ENCODE results near the gene SMARCAL1. TPM values are rescaled to one million over a fixed set of nuclear protein-coding genes. Genes with fewer than 3 reads are reported as not detected.

Gene SMARCAL1
- total RNA-seq, 8 experiments from 2014 or later: 9.5 to 19.0 (median 14.7) TPM

DNA sequence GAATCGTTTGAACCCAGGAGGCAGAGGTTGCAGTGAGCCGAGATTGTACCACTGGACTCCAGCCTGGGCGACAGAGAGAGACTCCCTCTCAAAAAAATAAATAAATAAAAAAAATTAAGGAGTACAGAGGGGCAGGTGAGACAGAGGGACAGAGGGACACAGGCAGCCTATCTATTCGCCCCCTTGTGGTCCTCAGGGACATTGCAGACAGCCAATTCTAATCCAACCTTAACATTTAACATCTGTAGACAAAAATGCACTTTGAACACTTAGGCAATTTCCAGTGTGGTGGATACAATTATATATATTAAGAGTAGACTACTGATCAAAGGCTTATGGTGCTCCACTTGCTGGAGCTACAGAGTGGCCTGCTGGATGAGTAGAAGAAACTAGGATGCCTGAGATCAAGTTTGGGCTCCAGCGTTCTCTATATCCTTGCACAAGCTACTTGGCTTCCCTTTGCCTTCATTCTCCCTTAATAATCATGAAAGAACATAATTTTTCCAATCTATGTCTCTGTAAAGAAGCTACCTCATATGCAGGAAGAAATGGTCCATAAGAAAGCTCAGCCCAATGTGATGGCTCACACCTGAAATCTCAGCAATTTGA is 8.2 kb upstream of the SMARCAL1 start:
- no peak overlapping the region for H3K4me3 ChIP-seq
- H3K4me1 ChIP-seq (replicated peaks in 1 of 2): no peaks in the 10 kb centered on the region
- in situ Hi-C loops (cut with MboI; ENCODE audit: low pct_unique_long_range_greater_than_20kb in 2 of 9, low sequenced_read_pairs in 9 of 9, unreplicated experiment in 9 of 9): no loop called here
- H3K27ac ChIP-seq: no peak overlapping the region
- peak in 3 of 8 experiments; percentile 51 to 67 (median 58) for ATAC-seq (replicated peaks in 6 of 8)
- WGBS, 10 experiments: 44 to 100% (median 78%) methylated on average over 1 to 4 of the region's 5 CpGs; no CpG with 5 or more reads in 5 of the 10 experiments

DNA sequence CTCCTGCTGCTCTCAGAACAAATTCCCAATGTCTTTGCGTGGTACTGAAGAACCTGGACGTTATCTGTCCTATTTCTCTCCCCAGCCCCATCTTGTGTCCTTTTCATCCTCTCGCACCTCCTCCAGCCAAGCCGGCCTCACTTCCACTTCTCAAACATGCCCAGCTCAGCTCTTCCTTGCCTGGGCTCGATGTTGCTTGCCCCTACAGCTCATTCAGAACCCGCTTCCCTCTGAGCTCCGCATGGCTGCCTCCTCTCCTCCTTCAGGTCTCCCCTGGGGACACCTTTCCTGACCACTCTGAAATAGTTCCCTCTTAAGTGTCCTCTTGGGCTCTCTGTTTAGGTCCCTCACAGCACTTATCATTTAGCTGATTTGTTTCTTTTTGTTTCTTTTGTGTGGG is 6.7 kb upstream of the SMARCAL1 start:
- no peak overlapping the region for H3K27ac ChIP-seq
- no peak overlapping the region for H3K4me3 ChIP-seq
- ATAC-seq (replicated peaks in 6 of 8): no peak
- no peaks in the 10 kb centered on the region for H3K4me1 ChIP-seq (replicated peaks in 1 of 2)
- in situ Hi-C loops (cut with MboI; ENCODE audit: low pct_unique_long_range_greater_than_20kb in 2 of 9, low sequenced_read_pairs in 9 of 9, unreplicated experiment in 9 of 9): no loop called here
- 68 to 100% (median 93%) methylated on average over 1 to 7 of the region's 7 CpGs; no CpG with 5 or more reads in 1 of the 10 experiments for WGBS, 10 experiments

DNA sequence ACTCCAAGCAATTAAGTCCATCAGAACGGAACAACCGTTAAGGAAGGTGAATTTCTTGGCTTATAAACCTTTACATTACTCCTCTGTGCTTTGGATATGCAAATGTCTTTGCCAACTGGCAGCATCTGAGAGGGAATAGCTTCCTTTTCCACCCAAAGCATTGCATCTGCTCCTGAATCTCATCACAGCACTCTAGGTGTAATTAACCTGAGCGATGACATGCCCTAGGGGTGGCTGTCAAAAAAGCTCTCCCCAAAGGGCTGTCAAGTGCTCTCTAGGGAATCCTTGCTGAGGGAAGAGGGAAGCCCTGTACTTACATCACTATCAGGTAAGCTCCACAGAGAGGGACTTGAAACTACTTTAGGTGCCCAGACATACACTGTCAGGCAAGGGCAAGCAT is 5.5 kb upstream of the SMARCAL1 start:
- no peak for ATAC-seq (replicated peaks in 6 of 8)
- Histone ChIP-seq H3K27ac (no peak overlapping the region), H3K4me1 (replicated peaks in 1 of 2) (no peaks in the 10 kb centered on the region), H3K4me3 (no peak overlapping the region)
- 17 to 70% (median 50%) methylated on average over 2 to 3 of the region's 3 CpGs; no CpG with 5 or more reads in 4 of the 10 experiments for WGBS, 10 experiments
- in situ Hi-C loops (cut with MboI; ENCODE audit: low pct_unique_long_range_greater_than_20kb in 2 of 9, low sequenced_read_pairs in 9 of 9, unreplicated experiment in 9 of 9): no loop called here

DNA sequence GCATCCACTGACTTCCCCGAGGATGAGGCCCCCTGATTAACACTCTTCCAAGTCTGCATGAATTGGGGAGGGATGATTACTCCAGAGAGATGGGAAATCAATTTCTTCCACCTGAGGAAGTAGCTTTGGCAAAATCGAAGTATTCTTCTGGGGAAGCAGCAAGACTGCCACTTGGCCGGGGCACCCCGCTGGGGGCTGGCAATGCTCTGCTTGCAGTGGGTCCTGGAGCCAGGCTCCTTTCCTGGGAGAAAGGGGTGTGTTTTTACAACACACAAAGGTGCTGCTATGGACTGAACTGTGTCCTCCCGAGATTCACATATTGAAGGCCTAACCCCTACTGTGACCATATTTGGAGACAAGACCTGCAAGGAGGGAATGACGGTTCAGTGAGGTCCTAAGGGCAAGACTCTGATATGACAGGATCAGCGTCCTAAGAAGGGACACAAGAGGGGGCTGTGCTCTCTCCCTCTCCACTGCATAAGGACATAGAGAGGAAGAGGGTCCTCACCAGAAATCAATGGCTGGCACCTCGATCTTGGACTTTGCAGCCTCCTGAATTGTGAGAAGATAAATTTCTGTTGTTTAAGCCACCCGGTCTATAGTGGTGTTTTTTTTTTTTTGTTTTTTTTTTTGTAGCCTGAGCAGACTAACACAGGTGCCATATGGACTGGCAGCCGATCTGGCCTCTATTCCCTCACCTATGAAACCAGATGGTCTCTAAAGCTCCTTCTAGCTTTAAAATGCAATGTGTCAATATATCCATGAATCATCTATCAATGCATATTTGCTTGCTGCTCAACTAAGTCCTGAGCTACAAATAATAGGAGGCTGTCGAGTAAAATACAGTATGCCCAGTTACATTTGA is 3.6 kb upstream of the SMARCAL1 start:
- WGBS, 10 experiments: 21 to 100% (median 60%) methylated on average over 1 to 6 of the region's 11 CpGs; no CpG with 5 or more reads in 1 of the 10 experiments
- in situ Hi-C loops (cut with MboI; ENCODE audit: low pct_unique_long_range_greater_than_20kb in 2 of 9, low sequenced_read_pairs in 9 of 9, unreplicated experiment in 9 of 9): no loop called here
- ATAC-seq (replicated peaks in 6 of 8): no peak
- peaks cover 0 to 5% of the 10 kb centered on the region in 2 donors for H3K4me1 ChIP-seq (replicated peaks in 1 of 2)
- no peak overlapping the region for H3K4me3 ChIP-seq
- no peak overlapping the region for H3K27ac ChIP-seq

DNA sequence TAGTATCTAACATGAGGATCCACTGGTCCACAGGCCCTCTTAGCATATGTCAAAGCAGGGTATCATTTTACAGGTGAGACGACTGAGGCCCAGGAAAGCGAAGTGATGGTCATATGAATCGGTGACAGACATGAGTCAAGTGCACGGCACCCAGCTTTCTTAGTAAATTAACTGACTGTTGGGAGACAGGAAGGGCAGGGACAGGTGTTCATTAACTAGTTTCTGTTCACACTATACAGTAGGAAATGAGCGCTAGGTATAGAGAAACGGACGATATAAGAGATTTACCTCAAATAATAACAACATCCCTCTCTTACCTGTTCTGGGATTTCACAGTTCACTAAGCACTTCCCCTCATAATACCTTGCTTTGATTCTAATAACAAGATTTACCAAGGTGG is 1.7 kb upstream of the SMARCAL1 start:
- Histone ChIP-seq H3K27ac (no peak overlapping the region), H3K4me3 (no peak overlapping the region), H3K4me1 (replicated peaks in 1 of 2) (peaks cover 0 to 5% of the 10 kb centered on the region in 2 donors)
- no peak for ATAC-seq (replicated peaks in 6 of 8)
- WGBS, 10 experiments: 80 to 100% (median 94%) methylated on average over 2 to 7 of the region's 7 CpGs; no CpG with 5 or more reads in 2 of the 10 experiments
- in situ Hi-C loops (cut with MboI; ENCODE audit: low pct_unique_long_range_greater_than_20kb in 2 of 9, low sequenced_read_pairs in 9 of 9, unreplicated experiment in 9 of 9): no loop called here

DNA sequence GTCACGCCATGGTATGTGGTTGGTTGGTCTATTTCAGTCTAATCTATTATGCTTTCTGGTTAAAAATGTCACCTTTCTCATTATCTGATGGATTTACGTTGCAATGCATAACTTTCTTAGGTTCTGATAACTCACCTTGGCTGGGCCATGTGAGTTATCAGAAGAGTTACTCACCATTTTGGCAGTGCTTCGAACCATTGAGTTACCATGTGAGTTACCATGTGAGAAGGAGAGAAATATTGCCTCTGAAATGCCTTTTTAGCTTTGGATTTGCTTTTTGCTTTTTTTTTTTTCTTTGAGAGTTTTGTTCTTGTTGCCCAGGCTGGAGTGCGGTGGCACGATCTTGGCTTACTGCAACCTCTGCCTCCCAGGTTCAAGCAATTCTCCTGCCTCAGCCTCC is 1.6 kb downstream of the SMARCAL1 start:
- in situ Hi-C loops (cut with MboI; ENCODE audit: low pct_unique_long_range_greater_than_20kb in 2 of 9, low sequenced_read_pairs in 9 of 9, unreplicated experiment in 9 of 9): no loop called here
- Histone ChIP-seq H3K4me1 (replicated peaks in 1 of 2) (peaks cover 0 to 5% of the 10 kb centered on the region in 2 donors), H3K4me3 (no peak overlapping the region), H3K27ac (no peak overlapping the region)
- WGBS, 10 experiments: 83 to 100% (median 97%) methylated on average over 1 to 5 of the region's 5 CpGs; no CpG with 5 or more reads in 2 of the 10 experiments
- no peak for ATAC-seq (replicated peaks in 6 of 8)

DNA sequence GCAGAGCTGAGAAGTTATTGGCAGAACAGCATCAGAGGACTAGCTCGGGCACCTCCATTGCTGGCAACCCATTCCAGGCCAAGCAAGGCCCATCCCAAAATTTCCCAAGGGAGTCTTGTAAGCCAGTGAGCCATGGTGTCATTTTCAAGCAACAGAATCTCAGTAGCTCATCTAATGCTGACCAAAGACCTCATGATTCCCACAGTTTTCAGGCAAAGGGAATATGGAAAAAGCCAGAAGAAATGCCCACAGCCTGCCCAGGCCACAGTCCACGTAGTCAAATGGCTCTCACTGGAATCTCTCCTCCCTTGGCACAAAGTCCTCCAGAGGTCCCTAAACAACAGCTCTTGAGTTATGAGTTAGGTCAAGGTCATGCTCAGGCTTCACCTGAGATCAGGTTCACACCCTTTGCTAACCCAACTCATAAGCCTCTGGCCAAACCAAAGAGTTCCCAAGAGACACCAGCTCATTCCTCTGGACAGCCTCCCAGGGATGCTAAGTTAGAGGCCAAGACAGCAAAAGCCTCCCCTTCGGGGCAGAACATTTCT is 2.6 kb downstream of the SMARCAL1 start:
- Histone ChIP-seq H3K4me3 (no peak overlapping the region), H3K27ac (no peak overlapping the region), H3K4me1 (replicated peaks in 1 of 2) (peaks cover 0 to 5% of the 10 kb centered on the region in 2 donors)
- 80 to 100% (median 100%) methylated on average over 1 to 3 of the region's 3 CpGs; no CpG with 5 or more reads in 3 of the 10 experiments for WGBS, 10 experiments
- no peak for ATAC-seq (replicated peaks in 6 of 8)
- in situ Hi-C loops (cut with MboI; ENCODE audit: low pct_unique_long_range_greater_than_20kb in 2 of 9, low sequenced_read_pairs in 9 of 9, unreplicated experiment in 9 of 9): no loop called here

DNA sequence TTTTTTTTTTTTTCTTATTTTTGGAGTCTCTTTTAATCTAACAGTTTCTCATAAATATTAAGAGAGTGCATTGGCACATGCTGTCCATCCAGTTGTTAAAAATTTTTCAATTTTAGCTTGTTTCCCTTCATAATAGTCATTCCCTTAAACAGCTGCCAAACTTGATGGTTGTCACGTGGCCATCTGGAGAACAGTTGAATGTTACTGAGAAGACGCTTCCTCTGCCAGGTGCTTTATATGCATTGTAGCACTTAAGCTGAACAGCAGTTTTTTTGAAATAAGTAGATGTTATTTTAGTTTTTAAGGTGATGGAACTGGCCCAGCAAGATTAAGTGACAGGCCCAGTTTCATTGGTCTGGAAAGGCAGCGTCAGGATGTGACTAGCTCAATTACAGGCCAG is 3.3 kb downstream of the SMARCAL1 start:
- Histone ChIP-seq H3K4me3 (no peak overlapping the region), H3K4me1 (replicated peaks in 1 of 2) (peaks cover 0 to 5% of the 10 kb centered on the region in 2 donors), H3K27ac (no peak overlapping the region)
- WGBS, 10 experiments: 68 to 100% (median 90%) methylated on average over 1 to 3 of the region's 3 CpGs; no CpG with 5 or more reads in 3 of the 10 experiments
- no peak for ATAC-seq (replicated peaks in 6 of 8)
- in situ Hi-C loops (cut with MboI; ENCODE audit: low pct_unique_long_range_greater_than_20kb in 2 of 9, low sequenced_read_pairs in 9 of 9, unreplicated experiment in 9 of 9): no loop called here

DNA sequence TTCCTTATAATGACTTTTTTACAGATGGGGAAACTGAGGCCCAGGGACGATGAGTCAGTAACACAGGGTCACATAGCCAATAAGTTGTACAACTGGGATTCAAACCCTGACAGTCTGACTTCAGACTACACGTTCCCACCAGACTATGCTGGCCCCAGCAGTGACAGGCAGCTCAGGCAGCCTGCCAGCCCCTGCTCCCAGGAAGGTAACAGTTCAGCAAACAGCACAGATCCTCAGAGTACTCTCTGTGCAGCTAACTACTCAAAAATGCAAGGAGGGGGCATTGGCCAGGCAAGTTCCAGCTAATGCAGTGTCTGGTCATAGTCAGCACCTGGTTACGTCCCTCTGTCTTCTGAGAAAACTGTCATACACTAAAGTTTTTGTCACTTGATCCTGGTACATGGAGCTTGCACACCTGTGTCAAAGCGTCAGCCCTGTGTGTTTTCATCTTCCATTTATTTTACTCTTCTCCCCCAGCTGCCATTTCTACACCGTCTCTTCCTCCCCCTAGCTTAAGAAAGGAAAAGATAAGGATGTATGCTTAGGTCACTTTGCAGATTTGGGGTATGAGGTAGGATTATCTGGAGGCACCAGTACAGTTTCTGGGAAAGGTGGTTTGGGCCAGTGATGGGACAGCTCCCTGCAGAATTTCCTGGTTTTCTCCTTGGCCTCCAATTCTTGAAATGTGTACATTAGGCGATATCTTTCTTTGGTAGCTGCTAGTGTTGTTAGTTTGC is 4.5 kb downstream of the SMARCAL1 start:
- no peak for ATAC-seq (replicated peaks in 6 of 8)
- H3K27ac ChIP-seq: no peak overlapping the region
- WGBS, 10 experiments: 78 to 100% (median 100%) methylated on average over 1 to 6 of the region's 6 CpGs; no CpG with 5 or more reads in 1 of the 10 experiments
- peaks cover 0 to 5% of the 10 kb centered on the region in 2 donors for H3K4me1 ChIP-seq (replicated peaks in 1 of 2)
- no peak overlapping the region for H3K4me3 ChIP-seq
- in situ Hi-C loops (cut with MboI; ENCODE audit: low pct_unique_long_range_greater_than_20kb in 2 of 9, low sequenced_read_pairs in 9 of 9, unreplicated experiment in 9 of 9): no loop called here

DNA sequence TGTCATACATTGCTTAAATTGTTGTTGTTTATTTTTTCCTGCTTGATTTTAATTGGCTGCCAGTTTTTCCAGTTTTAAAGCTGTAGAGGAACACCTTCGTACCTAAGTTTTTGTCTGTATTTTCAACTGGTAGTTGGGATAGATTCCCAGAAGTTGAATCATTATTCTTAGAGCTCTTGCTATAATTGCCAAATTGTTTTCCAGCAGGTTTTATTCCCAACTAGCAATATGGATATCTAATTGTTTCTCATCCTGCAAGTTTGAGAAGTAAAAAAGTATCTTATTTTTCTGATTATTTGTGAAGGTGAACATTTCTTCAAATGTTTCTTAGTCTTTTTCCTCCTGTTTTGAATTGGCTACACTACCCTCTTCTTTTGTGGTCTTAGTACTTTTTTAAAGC is 6.7 kb downstream of the SMARCAL1 start:
- 78 to 100% (median 100%) methylated on average over 1 of the region's 1 CpG; no CpG with 5 or more reads in 3 of the 10 experiments for WGBS, 10 experiments
- Histone ChIP-seq H3K27ac (no peak overlapping the region), H3K4me1 (replicated peaks in 1 of 2) (no peaks in the 10 kb centered on the region), H3K4me3 (no peak overlapping the region)
- no peak for ATAC-seq (replicated peaks in 6 of 8)
- in situ Hi-C loops (cut with MboI; ENCODE audit: low pct_unique_long_range_greater_than_20kb in 2 of 9, low sequenced_read_pairs in 9 of 9, unreplicated experiment in 9 of 9): no loop called here

DNA sequence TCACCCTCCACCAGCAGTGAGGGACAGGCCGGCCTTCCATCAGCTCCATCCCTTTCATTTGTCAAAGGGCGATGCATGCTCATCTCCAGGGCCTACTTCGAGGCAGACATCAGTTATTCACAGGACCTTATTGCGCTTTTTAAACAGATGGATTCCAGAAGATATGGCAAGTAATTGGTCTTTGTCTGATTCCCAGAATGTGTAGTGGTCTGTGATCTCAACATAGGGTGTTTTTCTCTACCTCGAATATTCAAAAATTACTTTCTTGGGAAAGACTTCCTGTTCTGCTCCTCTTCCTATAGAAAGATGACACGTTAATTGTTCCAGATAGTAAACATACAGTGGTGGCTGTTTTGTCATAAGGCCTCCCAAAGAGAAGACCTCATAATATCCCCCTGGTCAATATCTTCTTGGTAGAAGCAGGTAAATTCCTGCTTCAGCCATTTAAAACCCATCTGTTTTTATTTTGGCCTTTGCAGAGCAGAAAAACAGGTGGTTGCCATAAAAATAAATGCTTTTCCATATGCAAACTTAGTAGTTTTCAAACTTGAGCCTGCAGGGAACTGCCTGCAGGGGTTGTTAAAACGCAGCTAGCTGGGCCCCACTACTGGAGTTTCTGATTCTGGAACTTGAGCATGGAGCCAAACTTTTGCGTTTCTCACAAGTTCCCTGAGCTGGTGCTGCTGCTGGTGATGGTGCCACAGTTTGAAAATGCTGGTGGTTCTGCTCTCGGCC is 8.2 kb downstream of the SMARCAL1 start:
- 23 to 89% (median 78%) methylated on average over 1 to 8 of the region's 9 CpGs for WGBS, 10 experiments
- in situ Hi-C loops (cut with MboI; ENCODE audit: low pct_unique_long_range_greater_than_20kb in 2 of 9, low sequenced_read_pairs in 9 of 9, unreplicated experiment in 9 of 9): no loop called here
- Histone ChIP-seq H3K4me3 (no peak overlapping the region), H3K27ac (no peak overlapping the region), H3K4me1 (replicated peaks in 1 of 2) (no peaks in the 10 kb centered on the region)
- ATAC-seq (replicated peaks in 6 of 8): peak in 3 of 8 experiments; percentile 76 to 91 (median 87)

DNA sequence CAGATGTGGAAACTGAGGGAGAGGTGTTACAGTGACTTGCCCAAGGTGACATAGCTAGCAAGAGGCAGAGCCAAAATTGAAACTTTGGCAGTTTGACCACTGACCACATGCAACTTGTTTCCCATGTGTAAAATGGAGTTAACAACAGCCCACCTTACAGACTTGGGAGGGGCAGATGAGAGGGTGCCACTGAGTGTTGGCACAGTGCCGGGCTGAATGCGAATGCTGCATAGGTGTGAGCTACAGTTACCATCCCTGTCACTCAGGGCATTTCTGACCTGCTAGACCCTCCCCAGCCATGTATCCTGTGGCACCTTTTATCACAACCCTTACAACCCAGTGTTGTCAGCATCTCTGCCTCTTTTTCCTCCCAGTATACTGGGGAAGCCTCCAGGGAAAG is 10.8 kb downstream of the SMARCAL1 start:
- H3K4me3 ChIP-seq: no peak overlapping the region
- no peak for ATAC-seq (replicated peaks in 6 of 8)
- no peaks in the 10 kb centered on the region for H3K4me1 ChIP-seq (replicated peaks in 1 of 2)
- in situ Hi-C loops (cut with MboI; ENCODE audit: low pct_unique_long_range_greater_than_20kb in 2 of 9, low sequenced_read_pairs in 9 of 9, unreplicated experiment in 9 of 9): no loop called here
- no peak overlapping the region for H3K27ac ChIP-seq
- 80 to 100% (median 100%) methylated on average over 1 to 2 of the region's 2 CpGs; no CpG with 5 or more reads in 7 of the 10 experiments for WGBS, 10 experiments

Measured in motor neuron (in vitro differentiated cells).